H1 (cell line): ENCODE results near the gene RIN3. TPM values are rescaled to one million over a fixed set of nuclear protein-coding genes. Genes with fewer than 3 reads are reported as not detected.

ENCODE experiments used
- CTCF ChIA-PET: fragments of 300-600 bp; sonication (Branson Sonifier 250); formaldehyde crosslinking; loops from one replicate; lab custom pipeline; 2021; ENCODE audit not compliant: partially characterized antibody; lab: Charles Lee
- POLR2A ChIA-PET: fragments of 300-600 bp; sonication (Branson Sonifier 250); formaldehyde crosslinking; loops from one replicate; lab custom pipeline; 2021; ENCODE audit warnings: inconsistent platforms; ENCODE audit not compliant: partially characterized antibody; lab: Charles Lee
- DNase-seq, 2 experiments: peaks; one replicate each; pipeline versions ENCODE4 v3.0.0 to v3.0.0-alpha.2; 2010 to 2022; ENCODE audit warnings: low spot score in 2 of 2, low read depth in 1 of 2, mixed read lengths in 1 of 2
- FAIRE-seq: peaks from 2 replicates; lab custom pipeline; 2011; peaks lifted over from hg19 to GRCh38; lab: Jason Lieb, UNC
- H2AFZ ChIP-seq: 2 replicates; pipeline ENCODE4 v1.8.1; 2012; ENCODE audit warnings: low read length, inconsistent platforms
- H2AK5ac ChIP-seq: 2 replicates; pipeline ENCODE4 v1.6.1; 2013; ENCODE audit warnings: low read depth, low read length
- H2BK120ac ChIP-seq: replicated peaks from 2 replicates; pipeline ENCODE3; 2013; ENCODE audit warnings: low read depth, low read length, inconsistent platforms
- H2BK12ac ChIP-seq: 2 replicates; pipeline ENCODE4 v1.6.1; 2013; ENCODE audit warnings: low read depth, low read length
- H2BK15ac ChIP-seq: 2 replicates; pipeline ENCODE4 v1.6.1; 2013; ENCODE audit warnings: low read length
- H2BK20ac ChIP-seq: 2 replicates; pipeline ENCODE4 v1.6.1; 2013; ENCODE audit warnings: low read length
- H2BK5ac ChIP-seq: 2 replicates; pipeline ENCODE4 v1.6.1; 2013; ENCODE audit warnings: low read depth, low read length
- H3K14ac ChIP-seq: 2 replicates; pipeline ENCODE4 v1.6.1; 2013; ENCODE audit warnings: inconsistent platforms; ENCODE audit not compliant: insufficient read length
- H3K18ac ChIP-seq: 2 replicates; pipeline ENCODE4 v1.6.1; 2013; ENCODE audit warnings: low read length; ENCODE audit errors: extremely low read depth
- H3K23ac ChIP-seq: 2 replicates; pipeline ENCODE4 v1.6.1; 2013; ENCODE audit warnings: inconsistent platforms; ENCODE audit not compliant: insufficient read length
- H3K23me2 ChIP-seq: 2 replicates; pipeline ENCODE4 v1.6.1; 2013; ENCODE audit warnings: low read depth, low read length
- H3K27ac ChIP-seq: 2 replicates; pipeline ENCODE4 v1.6.1; 2011; ENCODE audit warnings: low read depth, low read length, inconsistent platforms
- H3K27me3 ChIP-seq, 4 experiments: replicated peaks in 1 of 4; 1 replicate in 1 of 4; 2 replicates in 3 of 4; pipeline versions ENCODE4 v1.6.1 to v1.8.1; 2011 to 2013; ENCODE audit warnings: low read length in 3 of 4, mild to moderate bottlenecking in 3 of 4, inconsistent platforms in 2 of 4, mixed read lengths in 2 of 4, moderate library complexity in 1 of 4; ENCODE audit not compliant: control insufficient read depth in 3 of 4, insufficient read depth in 3 of 4; ENCODE audit errors: extremely low read depth in 1 of 4
- H3K36me3 ChIP-seq, 4 experiments: 2 replicates each; pipeline versions ENCODE4 v1.6.1 to v1.8.1; 2011 to 2013; ENCODE audit warnings: mild to moderate bottlenecking in 4 of 4, low read length in 3 of 4, moderate library complexity in 2 of 4, control low read depth in 1 of 4, inconsistent platforms in 1 of 4; ENCODE audit not compliant: insufficient read depth in 4 of 4, control insufficient read depth in 2 of 4
- H3K4ac ChIP-seq: replicated peaks from 2 replicates; pipeline ENCODE3; 2013; ENCODE audit warnings: low read length, low read depth, mixed read lengths, inconsistent platforms; ENCODE audit not compliant: insufficient read length
- H3K4me1 ChIP-seq, 4 experiments: replicated peaks in 1 of 4; 1 replicate in 1 of 4; 2 replicates in 3 of 4; pipeline versions ENCODE4 v1.6.1 to v1.8.1; 2011 to 2013; ENCODE audit warnings: low read length in 3 of 4, inconsistent platforms in 2 of 4, mixed read lengths in 1 of 4; ENCODE audit not compliant: insufficient read depth in 4 of 4, control insufficient read depth in 3 of 4
- H3K4me2 ChIP-seq, 2 experiments: 2 replicates each; pipeline versions ENCODE4 v1.6.1 to v1.8.1; 2011 to 2013; ENCODE audit warnings: low read depth in 2 of 2, low read length in 2 of 2, control low read depth in 1 of 2, inconsistent platforms in 1 of 2, mild to moderate bottlenecking in 1 of 2; ENCODE audit not compliant: insufficient read depth in 1 of 2
- H3K4me3 ChIP-seq, 4 experiments: fragments of 200-600, 300-600 bp in 1 of 4; sonication (generic), shearing (Covaris generic), sonication (Bioruptor Twin) in 1 of 4; 2 replicates each; pipeline versions ENCODE4 v1.5.1 to v1.8.1; 2011 to 2016; ENCODE audit warnings: low read length in 4 of 4, low read depth in 3 of 4, control low read depth in 2 of 4, inconsistent platforms in 2 of 4, mild to moderate bottlenecking in 2 of 4, mixed read lengths in 1 of 4, moderate library complexity in 1 of 4; ENCODE audit not compliant: insufficient read depth in 2 of 4; ENCODE audit errors: extremely low read depth in 1 of 4
- H3K56ac ChIP-seq: replicated peaks from 2 replicates; pipeline ENCODE3; 2013; ENCODE audit warnings: low read depth, mild to moderate bottlenecking, mixed read lengths, low read length, inconsistent platforms; ENCODE audit not compliant: insufficient read length
- H3K79me1 ChIP-seq: 2 replicates; pipeline ENCODE4 v1.6.1; 2013; ENCODE audit warnings: low read depth, low read length, control low read depth
- H3K79me2 ChIP-seq, 2 experiments: 2 replicates each; pipeline versions ENCODE4 v1.6.1 to v1.8.1; 2012 to 2013; ENCODE audit warnings: low read length in 2 of 2, mild to moderate bottlenecking in 2 of 2, inconsistent platforms in 1 of 2; ENCODE audit not compliant: insufficient read depth in 2 of 2, control insufficient read depth in 1 of 2
- H3K9ac ChIP-seq, 4 experiments: replicated peaks in 1 of 4; 1 replicate in 1 of 4; 2 replicates in 3 of 4; pipeline versions ENCODE4 v1.6.1 to v1.8.1; 2011 to 2013; ENCODE audit warnings: low read depth in 3 of 4, low read length in 3 of 4, control low read depth in 2 of 4, mild to moderate bottlenecking in 2 of 4, moderate library complexity in 2 of 4, inconsistent platforms in 1 of 4; ENCODE audit errors: extremely low read depth in 1 of 4
- H3K9me3 ChIP-seq, 2 experiments: 2 replicates each; pipeline versions ENCODE4 v1.6.1 to v1.8.1; 2012 to 2013; ENCODE audit warnings: mild to moderate bottlenecking in 2 of 2, moderate library complexity in 2 of 2, control low read depth in 1 of 2, inconsistent platforms in 1 of 2, low read depth in 1 of 2, low read length in 1 of 2, mixed read lengths in 1 of 2; ENCODE audit not compliant: insufficient read depth in 2 of 2
- H4K20me1 ChIP-seq, 2 experiments: replicated peaks in 1 of 2; 2 replicates each; pipeline versions ENCODE3 to v1.8.1; 2011 to 2013; ENCODE audit warnings: inconsistent platforms in 2 of 2, low read length in 2 of 2, mild to moderate bottlenecking in 1 of 2; ENCODE audit not compliant: insufficient read depth in 2 of 2, control insufficient read depth in 1 of 2
- H4K5ac ChIP-seq: 2 replicates; pipeline ENCODE4 v1.6.1; 2013; ENCODE audit warnings: low read length, low read depth, mixed read lengths, inconsistent platforms; ENCODE audit not compliant: insufficient read length
- H4K8ac ChIP-seq: 2 replicates; pipeline ENCODE4 v1.8.0; 2013; ENCODE audit warnings: mild to moderate bottlenecking, moderate library complexity, low read length, inconsistent platforms; ENCODE audit not compliant: insufficient read depth; ENCODE audit errors: extremely low read depth
- H4K91ac ChIP-seq: replicated peaks from 2 replicates; pipeline ENCODE3; 2013; ENCODE audit warnings: low read length, mixed read lengths, inconsistent platforms; ENCODE audit not compliant: insufficient read length
- GABPA ChIP-seq: IDR thresholded peaks from 2 replicates; pipeline ENCODE4 v1.6.1; 2011; ENCODE audit warnings: mild to moderate bottlenecking, low read length, moderate library complexity, borderline replicate concordance; ENCODE audit not compliant: insufficient read depth
- WGBS, 2 experiments: shearing (Covaris generic) in 1 of 2; methylation state at CpG; one replicate each; pipeline versions ENCODE4 v1.1.6 to v1.1.7; 2013 to 2015; ENCODE audit warnings: low lambda C conversion rate in 2 of 2, mixed read lengths in 2 of 2, inconsistent platforms in 1 of 2, low coverage in 1 of 2, missing lambda C conversion rate in 1 of 2; ENCODE audit not compliant: insufficient replicate concordance in 2 of 2, insufficient coverage in 1 of 2, insufficient read length in 1 of 2; ENCODE audit errors: extremely low coverage in 1 of 2, missing lambda C conversion rate in 1 of 2; 5-methylcytosine and 5-hydroxymethylcytosine counted together
- polyA plus RNA-seq, 7 experiments: library from polyadenylated mRNA; depleted of rRNA in 3 of 7; stranded (reverse) in 5 of 7; unstranded in 2 of 7; fragments of >200 nt in 5 of 7; fragments of 200-250 nt in 2 of 7; gene quantifications; 1 replicate in 5 of 7; 2 replicates in 1 of 7; 4 replicates in 1 of 7; pipeline versions ENCODE4 v1.2.1 to v1.2.3, GENCODE V29; 2011 to 2013; ENCODE audit warnings: missing spikeins in 2 of 7, mixed read lengths in 2 of 7
- total RNA-seq: library from RNA; stranded (reverse); fragmentation: NEBNext Ultra II Directional; extraction: Animal tissue kit (Norgen Biotek cat#: 25700); gene quantifications from 2 replicates; pipeline ENCODE4 v1.2.1, GENCODE V29; 2021

RIN3 gene
- total and polyA plus RNA-seq, 2 of the 8 experiments (the other 6 are each of a cell fraction or from before 2014, with no cell fraction given), result 0.59 to 1.5 TPM

DNA sequence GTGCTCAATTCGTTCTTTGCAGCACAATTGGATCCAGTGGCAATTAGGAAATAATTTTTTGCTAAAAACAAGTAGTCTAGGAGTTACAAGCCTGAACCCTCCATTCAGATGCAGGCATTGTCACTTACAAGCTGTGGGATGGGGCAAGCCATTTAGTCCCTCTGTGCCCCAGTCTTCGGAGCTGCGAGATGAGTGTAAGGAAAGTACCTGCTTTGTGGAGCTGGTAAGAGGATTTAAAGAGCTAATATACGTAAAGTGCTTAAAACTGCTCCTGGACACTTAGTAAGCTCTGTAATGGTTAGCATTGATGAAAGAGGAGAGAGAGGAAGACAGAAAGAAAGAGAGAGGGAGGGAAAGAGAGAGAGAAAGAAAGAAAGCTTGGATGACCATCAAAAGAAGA lies 122.3 kb downstream of the RIN3 start:
- Histone ChIP-seq H3K36me3 (no peaks in the 10 kb centered on the region), H4K5ac (no peak overlapping the region), H3K23me2 (no peaks in the 10 kb centered on the region), H3K14ac (no peak overlapping the region), H3K9ac (no peak overlapping the region), H3K79me1 (no peaks in the 10 kb centered on the region), H3K23ac (no peak overlapping the region), H2BK20ac (no peak overlapping the region), H3K9me3 (no peaks in the 10 kb centered on the region), H3K4me1 (peaks cover 0 to 2% (median under 1%) of the 10 kb centered on the region in 4 experiments; a peak in 1 of 7 replicates), H3K18ac (no peak overlapping the region), H3K27ac (no peak overlapping the region), H2BK15ac (no peak overlapping the region), H2BK12ac (no peak overlapping the region), H2AFZ (no peak overlapping the region), H3K4me3 (no peak overlapping the region), H3K4ac (no peak overlapping the region), H3K56ac (no peak overlapping the region), H2BK120ac (no peak overlapping the region), H4K8ac (no peak overlapping the region), H3K27me3 (no peaks in the 10 kb centered on the region; a peak in 1 of 7 replicates), H3K4me2 (no peak overlapping the region), H4K91ac (no peak overlapping the region), H2BK5ac (no peak overlapping the region), H3K79me2 (no peaks in the 10 kb centered on the region), H2AK5ac (no peak overlapping the region), H4K20me1 (no peaks in the 10 kb centered on the region)
- DNase-seq, result no peak
- ChIA-PET POLR2A (no interaction called here), CTCF (interaction anchor here (1.0 to 4.4 kb wide), 5 partner anchors 14 to 50 kb away, joined by 3 to 16 read pairs (median 3); no protein-coding TSS in a partner anchor)
- no peak for TF ChIP-seq GABPA
- FAIRE-seq, result no peak
- 96% methylated on average over 4 of the region's 4 CpGs; no CpG with 5 or more reads in 1 of the 2 experiments for WGBS, 2 experiments
